Measurements from ENCODE around the gene DCAF11. TPM values are rescaled to one million over a fixed set of nuclear protein-coding genes. Genes with fewer than 3 reads are reported as not detected.
A peak's percentile ranks its signal among the peaks of the same experiment; 100 is the strongest.

DCAF11 gene
- total and polyA plus RNA-seq, 2 of the 13 experiments (the other 11 are each of a cell fraction or from before 2014, with no cell fraction given), result 150 to 257 TPM

DNA sequence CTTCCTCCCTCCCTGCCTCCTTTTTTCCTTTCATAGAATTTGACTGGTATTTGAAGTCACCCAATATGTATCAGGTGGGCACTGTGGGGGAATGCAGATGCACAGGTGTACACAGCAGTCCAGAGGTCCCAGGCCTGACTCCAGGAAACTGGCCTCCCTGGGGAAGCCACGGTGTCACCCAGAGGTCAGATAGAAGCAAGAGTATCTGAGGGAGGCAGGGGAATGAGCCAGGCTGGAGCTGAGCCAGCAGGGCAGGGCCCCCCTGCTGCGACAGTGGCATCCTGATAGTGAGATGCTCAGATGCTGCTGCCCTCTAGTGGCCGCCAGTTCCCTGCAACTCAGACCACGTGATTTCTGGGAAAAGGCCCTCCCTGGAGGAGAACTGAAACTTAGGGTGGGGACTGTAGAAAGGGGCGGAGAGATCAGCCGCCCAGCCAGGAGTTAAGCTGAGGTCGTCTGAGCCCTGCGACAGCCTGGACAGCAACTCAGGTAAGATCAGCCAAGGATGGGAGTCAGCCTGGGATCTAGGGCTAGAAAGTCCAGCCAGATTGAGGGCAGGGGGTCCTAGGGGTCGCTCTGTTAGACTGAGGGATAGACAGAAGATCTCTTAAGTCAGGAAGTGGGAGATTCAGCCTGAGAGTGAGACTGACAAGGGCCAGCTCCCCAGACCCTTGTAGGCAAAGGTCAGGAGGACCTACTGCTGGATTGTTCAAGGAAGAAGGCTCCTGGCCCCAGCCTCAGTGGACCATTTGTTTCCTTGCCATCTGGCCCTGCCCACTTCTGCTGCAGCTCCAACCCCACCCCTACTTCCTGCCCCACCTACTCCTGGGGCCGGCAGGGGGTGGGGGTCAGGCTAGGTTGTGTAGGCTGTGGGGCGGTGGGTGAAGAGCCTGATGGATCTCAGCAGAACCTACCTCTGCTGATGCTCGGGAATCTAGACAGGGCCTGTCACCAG is 46.5 kb downstream of the DCAF11 start, which contains the start of gene IRF9 (continued):
- TF ChIP-seq ZMYM4 (CRISPR knock-in tag; IDR thresholded peaks at IDR 0.05) (peak; percentile 98), TOE1 (CRISPR knock-in tag; IDR thresholded peaks at IDR 0.05) (peak; percentile 95; the same call in 1 of the 2 replicates), GABPB1 (CRISPR knock-in tag; IDR thresholded peaks at IDR 0.05) (peak; percentile 88), IKZF4 (CRISPR knock-in tag; IDR thresholded peaks at IDR 0.05; ENCODE audit: borderline replicate concordance, low read depth, not compliant biosample characterization) (peak; percentile 71), ZNF326 (CRISPR knock-in tag; IDR thresholded peaks at IDR 0.05; ENCODE audit: borderline replicate concordance) (peak; percentile 96), CENPX (CRISPR knock-in tag; IDR thresholded peaks at IDR 0.05) (no peak), ARNTL (CRISPR knock-in tag; IDR thresholded peaks at IDR 0.05) (peak; percentile 94), ZBTB7B (CRISPR knock-in tag; IDR thresholded peaks at IDR 0.05) (peak; percentile 97), STAT5B (CRISPR knock-in tag; IDR thresholded peaks at IDR 0.05) (peak; percentile 94), FLYWCH1 (CRISPR knock-in tag; IDR thresholded peaks at IDR 0.05) (no peak), ZBTB8A (CRISPR knock-in tag; IDR thresholded peaks at IDR 0.05; ENCODE audit: borderline replicate concordance, low read depth) (no peak), NR2F1 (CRISPR knock-in tag; IDR thresholded peaks at IDR 0.05) (peak; percentile 75 to 93; a peak in 3 of 4 replicates), KDM2A (CRISPR knock-in tag; IDR thresholded peaks at IDR 0.05; ENCODE audit: borderline replicate concordance, low read depth) (peak; percentile 99), RFXANK (CRISPR knock-in tag; IDR thresholded peaks at IDR 0.05) (peak; percentile 97), POLR2AphosphoS5 (IDR thresholded peaks at IDR 0.05; ENCODE audit: low read depth, low read length) (peak; percentile 97), ZNF160 (CRISPR knock-in tag; IDR thresholded peaks at IDR 0.05) (peak; percentile 43; the same call in 1 of the 2 replicates)
- TF ChIP-seq, protein P1, sequence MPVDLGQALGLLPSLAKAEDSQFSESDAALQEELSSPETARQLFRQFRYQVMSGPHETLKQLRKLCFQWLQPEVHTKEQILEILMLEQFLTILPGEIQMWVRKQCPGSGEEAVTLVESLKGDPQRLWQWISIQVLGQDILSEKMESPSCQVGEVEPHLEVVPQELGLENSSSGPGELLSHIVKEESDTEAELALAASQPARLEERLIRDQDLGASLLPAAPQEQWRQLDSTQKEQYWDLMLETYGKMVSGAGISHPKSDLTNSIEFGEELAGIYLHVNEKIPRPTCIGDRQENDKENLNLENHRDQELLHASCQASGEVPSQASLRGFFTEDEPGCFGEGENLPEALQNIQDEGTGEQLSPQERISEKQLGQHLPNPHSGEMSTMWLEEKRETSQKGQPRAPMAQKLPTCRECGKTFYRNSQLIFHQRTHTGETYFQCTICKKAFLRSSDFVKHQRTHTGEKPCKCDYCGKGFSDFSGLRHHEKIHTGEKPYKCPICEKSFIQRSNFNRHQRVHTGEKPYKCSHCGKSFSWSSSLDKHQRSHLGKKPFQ (CRISPR knock-in tag; IDR thresholded peaks at IDR 0.05; ENCODE audit: insufficient replicate concordance), result peak; percentile 91
- TF ChIP-seq, protein P2, sequence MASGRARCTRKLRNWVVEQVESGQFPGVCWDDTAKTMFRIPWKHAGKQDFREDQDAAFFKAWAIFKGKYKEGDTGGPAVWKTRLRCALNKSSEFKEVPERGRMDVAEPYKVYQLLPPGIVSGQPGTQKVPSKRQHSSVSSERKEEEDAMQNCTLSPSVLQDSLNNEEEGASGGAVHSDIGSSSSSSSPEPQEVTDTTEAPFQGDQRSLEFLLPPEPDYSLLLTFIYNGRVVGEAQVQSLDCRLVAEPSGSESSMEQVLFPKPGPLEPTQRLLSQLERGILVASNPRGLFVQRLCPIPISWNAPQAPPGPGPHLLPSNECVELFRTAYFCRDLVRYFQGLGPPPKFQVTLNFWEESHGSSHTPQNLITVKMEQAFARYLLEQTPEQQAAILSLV (CRISPR knock-in tag; IDR thresholded peaks at IDR 0.05; ENCODE audit: borderline replicate concordance), result peak; percentile 100
- TF ChIP-seq, protein P3, sequence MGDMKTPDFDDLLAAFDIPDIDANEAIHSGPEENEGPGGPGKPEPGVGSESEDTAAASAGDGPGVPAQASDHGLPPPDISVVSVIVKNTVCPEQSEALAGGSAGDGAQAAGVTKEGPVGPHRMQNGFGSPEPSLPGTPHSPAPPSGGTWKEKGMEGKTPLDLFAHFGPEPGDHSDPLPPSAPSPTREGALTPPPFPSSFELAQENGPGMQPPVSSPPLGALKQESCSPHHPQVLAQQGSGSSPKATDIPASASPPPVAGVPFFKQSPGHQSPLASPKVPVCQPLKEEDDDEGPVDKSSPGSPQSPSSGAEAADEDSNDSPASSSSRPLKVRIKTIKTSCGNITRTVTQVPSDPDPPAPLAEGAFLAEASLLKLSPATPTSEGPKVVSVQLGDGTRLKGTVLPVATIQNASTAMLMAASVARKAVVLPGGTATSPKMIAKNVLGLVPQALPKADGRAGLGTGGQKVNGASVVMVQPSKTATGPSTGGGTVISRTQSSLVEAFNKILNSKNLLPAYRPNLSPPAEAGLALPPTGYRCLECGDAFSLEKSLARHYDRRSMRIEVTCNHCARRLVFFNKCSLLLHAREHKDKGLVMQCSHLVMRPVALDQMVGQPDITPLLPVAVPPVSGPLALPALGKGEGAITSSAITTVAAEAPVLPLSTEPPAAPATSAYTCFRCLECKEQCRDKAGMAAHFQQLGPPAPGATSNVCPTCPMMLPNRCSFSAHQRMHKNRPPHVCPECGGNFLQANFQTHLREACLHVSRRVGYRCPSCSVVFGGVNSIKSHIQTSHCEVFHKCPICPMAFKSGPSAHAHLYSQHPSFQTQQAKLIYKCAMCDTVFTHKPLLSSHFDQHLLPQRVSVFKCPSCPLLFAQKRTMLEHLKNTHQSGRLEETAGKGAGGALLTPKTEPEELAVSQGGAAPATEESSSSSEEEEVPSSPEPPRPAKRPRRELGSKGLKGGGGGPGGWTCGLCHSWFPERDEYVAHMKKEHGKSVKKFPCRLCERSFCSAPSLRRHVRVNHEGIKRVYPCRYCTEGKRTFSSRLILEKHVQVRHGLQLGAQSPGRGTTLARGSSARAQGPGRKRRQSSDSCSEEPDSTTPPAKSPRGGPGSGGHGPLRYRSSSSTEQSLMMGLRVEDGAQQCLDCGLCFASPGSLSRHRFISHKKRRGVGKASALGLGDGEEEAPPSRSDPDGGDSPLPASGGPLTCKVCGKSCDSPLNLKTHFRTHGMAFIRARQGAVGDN (CRISPR knock-in tag; IDR thresholded peaks at IDR 0.05), result peak; percentile 99
- TF ChIP-seq, protein P4, sequence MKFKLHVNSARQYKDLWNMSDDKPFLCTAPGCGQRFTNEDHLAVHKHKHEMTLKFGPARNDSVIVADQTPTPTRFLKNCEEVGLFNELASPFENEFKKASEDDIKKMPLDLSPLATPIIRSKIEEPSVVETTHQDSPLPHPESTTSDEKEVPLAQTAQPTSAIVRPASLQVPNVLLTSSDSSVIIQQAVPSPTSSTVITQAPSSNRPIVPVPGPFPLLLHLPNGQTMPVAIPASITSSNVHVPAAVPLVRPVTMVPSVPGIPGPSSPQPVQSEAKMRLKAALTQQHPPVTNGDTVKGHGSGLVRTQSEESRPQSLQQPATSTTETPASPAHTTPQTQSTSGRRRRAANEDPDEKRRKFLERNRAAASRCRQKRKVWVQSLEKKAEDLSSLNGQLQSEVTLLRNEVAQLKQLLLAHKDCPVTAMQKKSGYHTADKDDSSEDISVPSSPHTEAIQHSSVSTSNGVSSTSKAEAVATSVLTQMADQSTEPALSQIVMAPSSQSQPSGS (CRISPR knock-in tag; IDR thresholded peaks at IDR 0.05), result peak; percentile 98
